T-helper 2 cell treated with Interferon-gamma antibody and Interleukin-4, amounts not matched to agents 100 ng/mL and 5 ng/mL, for 36 hours (primary cell): ENCODE data around the gene IPPK. TPM values are rescaled to one million over a fixed set of nuclear protein-coding genes. Genes with fewer than 3 reads are reported as not detected.

ENCODE experiments used
- intact Hi-C: fragments of 100-400 bp; cut with micrococcal nuclease; formaldehyde crosslinking; loops from one replicate; pipeline ENCODE4 v1.15.1; 2023
- total RNA-seq: library from RNA; stranded (reverse); gene quantifications from 2 replicates; pipeline ENCODE4 v1.2.3, GENCODE V29; 2022

Gene IPPK
- 9.0 and 11.0 TPM in 2 replicates for total RNA-seq

DNA sequence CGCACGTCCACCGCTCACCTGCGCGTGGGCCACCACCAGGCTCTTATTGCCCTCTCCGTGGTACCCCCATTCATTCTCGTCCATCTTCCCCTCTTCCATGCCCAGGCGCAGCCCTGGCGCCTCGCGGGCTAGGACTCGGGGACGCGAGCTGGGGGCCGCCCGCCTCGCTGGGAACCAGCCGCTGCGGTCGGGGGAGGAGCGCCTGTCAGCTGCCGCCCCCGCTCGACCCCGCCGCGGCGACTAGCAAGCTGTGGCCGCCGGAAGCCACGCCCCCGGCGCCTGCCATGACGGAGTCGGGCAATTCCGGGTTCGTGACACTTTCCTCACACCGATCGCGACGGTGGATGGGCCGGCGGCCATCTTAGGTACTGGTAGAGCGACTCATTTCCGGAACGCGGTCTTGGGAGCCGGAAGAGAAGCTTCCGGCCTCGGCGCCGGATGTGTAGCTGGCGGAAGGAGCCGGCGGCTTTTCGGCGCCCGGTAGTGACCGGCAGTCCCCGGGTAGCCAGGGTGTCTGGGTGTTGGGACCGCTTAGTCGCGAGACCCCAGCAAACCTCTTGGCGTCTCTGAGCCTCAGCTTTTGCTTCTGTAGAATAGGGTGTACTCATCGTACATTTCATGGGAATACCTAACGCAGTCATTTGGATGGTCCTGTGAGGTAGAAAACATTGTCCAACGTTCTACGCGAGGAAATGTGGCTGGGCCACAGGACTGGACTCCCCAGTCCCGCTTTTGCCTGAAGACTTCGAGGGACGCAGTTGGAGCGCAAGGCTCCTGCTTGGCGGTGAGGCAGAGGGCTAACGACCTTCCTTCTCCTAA lies at the start of gene IPPK:
TSS of gene IPPK (minus strand) at position 242 of the 819 bp plus-strand sequence. CDS start at position 99, 143 bp downstream.
- intact Hi-C loops = loop anchor here (1.0 to 2.0 kb wide), 7 partner anchors 37 to 555 kb away; partner anchors contain the start of genes CARD19, CENPP, IARS1 and NOL8

- intact Hi-C loops = no loop called here
These were observed 49.2 kb upstream of the IPPK start for GRCh38 chr9:92719028-92719647.

DNA sequence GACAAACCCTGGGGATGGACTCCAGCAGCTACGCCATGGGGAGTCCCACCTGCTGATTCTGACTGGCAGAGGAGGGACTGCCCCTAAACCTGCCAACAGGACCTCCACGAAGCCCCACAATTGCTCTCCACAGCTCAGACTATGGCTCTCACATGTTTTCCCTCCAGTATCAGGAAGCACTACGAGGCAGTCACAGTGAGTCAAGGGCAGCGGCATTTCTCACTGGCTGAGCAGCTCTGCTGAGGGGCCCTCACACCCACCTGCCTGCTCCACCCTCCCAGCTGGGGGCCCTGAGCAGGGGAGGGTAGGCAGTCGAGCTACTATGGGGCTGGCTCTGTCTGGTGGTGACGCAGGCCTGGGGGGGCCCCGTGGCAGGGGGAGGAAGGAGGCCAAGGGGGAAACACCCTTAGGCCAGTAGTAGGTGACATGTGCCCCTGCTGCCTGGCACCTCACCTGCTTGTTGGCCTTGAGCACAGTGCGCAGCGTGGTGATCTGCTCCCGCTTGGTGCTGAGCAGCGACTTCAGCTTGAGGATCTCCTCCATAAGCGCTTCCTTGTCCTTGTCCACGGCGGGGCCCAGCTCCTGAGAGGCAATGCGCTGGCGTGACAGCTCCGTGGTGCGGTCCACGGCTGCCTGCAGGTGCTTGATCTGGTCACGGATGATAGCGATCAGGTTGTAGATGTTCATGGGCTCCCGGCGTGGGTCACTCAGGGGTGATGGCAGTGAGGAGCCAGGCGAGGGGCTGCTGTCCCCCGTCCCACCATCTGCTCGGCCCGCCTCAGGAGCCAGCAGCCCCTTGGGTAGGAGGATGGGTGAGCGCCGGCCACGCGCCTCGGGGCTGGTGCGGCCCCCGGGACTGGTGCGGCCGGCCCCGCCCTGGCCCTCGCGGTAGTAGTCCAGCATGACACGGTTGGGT lies 48.4 kb upstream of the IPPK start:
- intact Hi-C loops = no loop called here

- intact Hi-C loops = loop anchor here (2.0 kb wide), 1 partner anchor 47 kb away; the partner anchor contains the start of gene BICD2
These were observed 47.5 kb upstream of the IPPK start for GRCh38 chr9:92717201-92718085.

- intact Hi-C loops = loop anchor here (1.0 to 2.0 kb wide), 2 partner anchors 48 to 74 kb away; partner anchors contain the start of gene BICD2
These were observed 46.6 kb upstream of the IPPK start for GRCh38 chr9:92716557-92716956.

- intact Hi-C loops = loop anchor here (1.0 to 2.0 kb wide), 2 partner anchors 49 to 75 kb away; partner anchors contain the start of gene BICD2
These were observed 45.7 kb upstream of the IPPK start for GRCh38 chr9:92715488-92716231.

DNA sequence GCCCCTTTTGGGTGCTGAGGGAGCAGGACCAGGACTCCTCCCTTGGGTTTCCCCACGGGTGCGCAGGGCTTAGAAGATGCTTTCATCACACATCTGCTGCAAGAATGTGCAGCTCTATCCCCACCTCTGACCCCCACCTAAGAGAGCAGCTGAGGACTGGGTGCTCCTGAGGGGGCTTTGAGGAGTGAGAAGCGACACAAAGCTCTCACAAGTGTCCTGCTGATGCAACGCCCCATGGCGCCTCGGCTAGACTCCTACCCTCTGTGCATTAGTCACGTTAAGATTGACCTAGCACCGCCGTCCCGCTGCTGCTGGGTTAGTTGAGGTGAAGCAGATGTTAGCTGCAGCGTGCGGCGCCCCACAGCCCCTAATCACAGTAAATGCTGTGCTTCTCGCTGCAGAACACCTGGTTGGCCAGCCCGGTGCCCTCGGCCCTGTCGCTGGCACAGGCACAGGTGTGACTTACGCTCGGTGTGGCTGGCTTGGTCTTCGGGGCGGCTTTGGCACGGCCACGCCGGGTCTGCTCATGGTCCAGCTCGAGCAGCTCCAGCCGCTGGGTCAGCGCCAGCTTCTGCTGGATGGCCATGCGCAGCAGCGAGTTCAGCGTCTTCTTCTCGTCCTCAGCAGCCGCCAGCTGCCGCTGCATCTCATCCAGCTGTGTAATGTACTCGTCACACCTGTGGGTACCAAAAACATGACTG lies 45.0 kb upstream of the IPPK start:
- intact Hi-C loops = no loop called here

GRCh38 chr9:92714016-92714415 lies 44.1 kb upstream of the IPPK start:
- intact Hi-C loops = no loop called here

DNA sequence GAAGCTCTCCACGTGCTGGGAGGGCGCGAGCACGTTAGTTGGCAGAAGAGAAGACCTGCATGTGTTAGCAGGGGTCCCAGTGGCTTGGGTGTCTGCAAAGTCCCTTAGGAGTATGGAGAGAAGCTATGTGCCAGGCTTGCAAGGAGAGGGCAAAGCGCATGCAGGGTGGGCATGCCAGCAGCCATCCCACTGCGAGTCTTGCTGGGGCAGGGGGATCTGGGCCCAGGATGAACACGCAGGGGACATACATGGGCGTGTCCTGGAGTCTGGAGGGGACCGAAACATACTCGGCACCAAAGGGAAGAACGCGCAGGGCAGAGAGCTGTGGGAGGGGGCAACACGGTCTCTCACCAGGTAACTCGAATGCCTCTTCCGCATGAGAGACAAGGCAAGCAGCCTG lies 43.6 kb upstream of the IPPK start:
- intact Hi-C loops = no loop called here

DNA sequence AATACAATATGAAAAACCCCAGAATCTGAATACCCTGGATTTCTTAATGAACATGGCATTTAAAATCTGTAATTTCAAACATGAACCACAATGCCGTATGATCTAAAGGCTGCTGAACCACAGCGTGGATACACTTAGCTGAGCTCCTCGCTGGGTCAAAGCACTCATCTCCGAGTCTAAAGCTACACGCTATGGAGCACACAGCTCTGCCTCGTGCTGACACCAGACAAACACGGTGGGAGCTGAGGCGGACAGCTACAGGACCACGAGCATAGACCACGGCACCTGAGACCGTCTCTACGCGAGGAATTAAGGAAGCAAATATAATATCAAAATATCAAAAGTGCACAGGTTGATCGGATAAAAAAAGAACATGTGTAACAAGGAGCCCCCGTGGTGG lies 42.8 kb upstream of the IPPK start:
- intact Hi-C loops = no loop called here

DNA sequence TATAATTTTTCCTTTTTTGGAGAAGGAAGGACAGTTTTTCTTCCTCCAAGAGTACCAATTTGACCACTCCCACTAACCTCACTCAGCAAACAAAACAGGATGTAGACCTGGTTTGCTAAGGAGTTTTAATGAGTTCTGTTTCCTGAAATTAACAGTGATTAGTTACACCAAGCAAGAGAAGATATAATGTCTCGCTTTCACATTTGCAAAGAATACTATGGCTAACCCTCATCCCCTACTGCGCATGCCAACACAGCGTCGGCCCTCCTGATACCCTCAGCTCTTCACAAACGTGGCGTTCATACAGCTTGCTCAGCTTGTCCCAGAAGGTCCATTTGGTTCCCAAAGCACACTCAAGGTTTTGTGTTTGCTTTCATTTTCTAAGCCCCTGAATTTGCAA lies 41.9 kb upstream of the IPPK start:
- intact Hi-C loops = no loop called here

DNA sequence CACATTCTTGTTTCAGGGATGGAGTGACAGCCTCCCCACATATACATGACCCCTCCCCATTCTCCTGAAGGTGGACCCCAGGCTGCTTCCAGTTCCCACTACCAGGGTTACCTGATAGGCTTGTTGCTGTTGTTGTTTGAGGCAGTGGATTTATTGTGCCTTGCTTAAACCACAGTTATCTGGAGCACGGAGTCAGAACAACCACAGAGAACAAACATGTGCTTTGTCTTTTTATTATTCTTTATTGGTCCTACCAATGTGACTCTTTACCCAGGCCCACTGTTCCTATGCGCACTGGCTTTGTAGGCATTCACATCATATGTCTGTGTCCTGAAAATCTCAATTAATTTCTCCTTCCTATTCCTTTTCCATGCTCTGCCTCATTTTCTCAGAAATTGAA lies 41.2 kb upstream of the IPPK start:
- intact Hi-C loops = no loop called here

DNA sequence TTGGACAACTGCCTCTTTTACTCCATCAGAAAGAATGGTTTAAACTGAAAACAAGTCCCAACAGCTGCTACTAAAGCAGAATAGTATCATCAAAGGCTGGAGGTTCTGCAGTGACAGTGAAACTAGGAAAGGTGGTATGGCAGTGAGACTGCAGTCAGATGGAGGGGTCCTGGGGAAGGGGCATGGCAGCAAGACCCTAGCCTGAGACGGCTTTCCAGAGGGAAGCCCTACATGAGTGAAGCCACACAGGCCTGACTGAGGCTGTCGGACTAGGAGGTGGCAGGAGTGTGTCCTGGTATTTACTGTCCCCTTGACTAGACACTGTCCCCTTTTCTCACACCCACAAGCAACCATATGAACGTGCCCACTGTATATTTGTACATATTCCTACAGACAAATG lies 40.4 kb upstream of the IPPK start:
- intact Hi-C loops = no loop called here

- intact Hi-C loops = no loop called here
These were observed 40.0 kb upstream of the IPPK start for GRCh38 chr9:92709954-92710353.

DNA sequence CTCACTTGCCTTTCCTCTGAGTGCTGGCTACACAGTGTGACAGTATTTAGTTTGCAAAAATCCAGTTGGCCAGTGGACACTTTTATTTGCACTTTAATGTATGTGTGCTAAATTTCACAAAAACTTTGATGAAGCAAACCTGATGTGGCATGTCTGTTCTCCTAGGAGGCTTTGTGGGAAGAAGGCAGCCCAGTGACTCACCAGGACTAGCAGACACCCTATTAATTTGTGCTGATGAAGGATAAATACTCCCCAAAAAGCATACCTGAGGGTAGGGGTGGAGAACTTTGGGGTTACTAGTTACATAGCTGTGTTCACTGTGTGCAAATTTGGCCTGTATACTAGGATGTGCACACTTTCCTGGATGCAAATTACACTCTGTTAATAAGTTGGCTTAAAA lies 39.3 kb upstream of the IPPK start:
- intact Hi-C loops = no loop called here

- intact Hi-C loops = loop anchor here (2.0 kb wide), 1 partner anchor 37 kb away; the partner anchor contains the start of gene IPPK
These were observed 37.6 kb upstream of the IPPK start for GRCh38 chr9:92707530-92707929.

- intact Hi-C loops = loop anchor here (2.0 kb wide), 1 partner anchor 36 kb away; the partner anchor contains the start of gene IPPK
These were observed 36.4 kb upstream of the IPPK start for GRCh38 chr9:92706218-92706940.

DNA sequence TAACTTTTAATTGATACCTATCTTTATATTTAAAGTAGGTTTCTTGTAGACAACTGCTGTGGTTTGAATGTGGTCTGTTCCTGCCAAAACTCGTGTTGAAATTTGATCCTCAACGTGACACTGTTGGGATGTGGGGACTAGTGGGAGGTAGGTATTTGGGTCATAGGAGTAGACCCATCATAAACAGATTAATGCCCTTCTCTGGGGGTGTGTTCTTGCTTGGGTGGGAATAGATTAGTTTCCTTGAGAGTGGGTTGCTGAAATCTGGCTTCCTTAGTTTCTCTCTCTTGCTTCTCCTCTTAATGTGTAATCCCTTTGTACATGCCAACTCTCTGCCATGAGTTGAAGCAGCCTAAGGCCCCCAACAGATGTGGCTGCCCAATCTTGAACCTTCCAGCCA lies 34.6 kb upstream of the IPPK start:
- intact Hi-C loops = no loop called here
